GM21528 (cell line): ENCODE measurements around the gene PPP1R1C.
"Not testable (repeated sequence)": the region's sequence is repeated elsewhere in the genome, so short reads cannot be mapped to it uniquely, and the experiment has no call there.

Experiments used
- ATAC-seq: cut with Tn5 transposase; IDR thresholded peaks from one replicate; pipeline ENCODE4 v1.9.1; 2021; ENCODE audit warnings: mild to moderate bottlenecking, moderate library complexity; ENCODE audit not compliant: unreplicated experiment, low FRiP score

The PPP1R1C gene

GRCh38 chr2:182004945-182005520 lies 19.4 kb downstream of the PPP1R1C start:
- no peak for ATAC-seq

DNA sequence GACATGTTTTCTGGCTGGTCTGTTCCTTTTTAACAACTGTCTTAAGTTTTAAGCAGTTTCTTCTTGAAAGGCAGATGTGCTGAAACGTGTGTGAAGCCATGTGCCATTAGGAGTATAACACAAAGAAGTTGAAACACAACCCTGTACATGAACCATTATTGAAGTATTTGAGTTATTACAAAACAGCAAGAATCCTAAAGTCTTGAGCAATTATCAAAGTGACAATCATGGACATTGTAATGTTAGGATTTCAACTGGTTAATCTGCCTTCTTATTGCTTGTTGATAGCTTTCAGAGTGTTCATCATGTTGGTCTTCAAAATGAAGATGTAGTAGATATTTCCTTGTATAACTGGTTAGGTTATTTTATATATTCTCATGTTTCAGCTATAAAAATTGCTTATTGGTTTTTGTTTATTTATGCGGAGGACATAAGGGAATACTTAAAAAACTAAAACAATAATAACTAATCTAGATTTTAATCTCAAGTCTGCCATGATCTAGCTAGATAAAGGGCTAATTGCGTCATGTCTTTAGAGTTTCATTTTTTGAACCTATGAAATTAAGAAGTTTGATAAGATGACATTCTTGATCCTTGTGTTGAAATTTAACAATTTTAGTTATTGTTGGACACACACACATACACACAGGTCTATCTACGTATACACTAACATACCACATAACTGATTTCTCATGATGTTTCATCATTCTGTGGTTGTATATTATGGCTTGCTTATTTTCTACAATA lies 21.1 kb downstream of the PPP1R1C start:
- no peak for ATAC-seq

DNA sequence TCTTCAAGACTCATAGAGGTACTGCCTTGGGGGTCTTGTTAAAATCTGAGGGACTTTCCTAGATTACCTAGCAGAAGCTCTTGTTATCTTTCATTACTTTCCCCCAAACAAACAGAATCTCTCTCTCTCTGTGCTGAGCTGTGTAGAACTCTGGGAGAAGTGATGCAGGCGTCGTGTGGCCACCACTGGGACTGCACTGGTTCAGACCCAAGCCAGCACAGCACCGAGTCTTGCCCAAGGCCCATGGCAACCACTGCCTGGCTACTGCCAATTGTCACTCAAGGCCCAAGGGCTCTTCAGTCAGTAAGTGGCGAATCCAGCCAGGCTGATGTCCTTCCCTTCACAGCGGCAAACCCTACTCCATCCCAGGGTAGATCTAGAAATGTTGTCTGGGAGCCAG lies 28.6 kb downstream of the PPP1R1C start:
- no peak for ATAC-seq

- no peak for ATAC-seq
These were observed 29.9 kb downstream of the PPP1R1C start for GRCh38 chr2:182015334-182016109.

DNA sequence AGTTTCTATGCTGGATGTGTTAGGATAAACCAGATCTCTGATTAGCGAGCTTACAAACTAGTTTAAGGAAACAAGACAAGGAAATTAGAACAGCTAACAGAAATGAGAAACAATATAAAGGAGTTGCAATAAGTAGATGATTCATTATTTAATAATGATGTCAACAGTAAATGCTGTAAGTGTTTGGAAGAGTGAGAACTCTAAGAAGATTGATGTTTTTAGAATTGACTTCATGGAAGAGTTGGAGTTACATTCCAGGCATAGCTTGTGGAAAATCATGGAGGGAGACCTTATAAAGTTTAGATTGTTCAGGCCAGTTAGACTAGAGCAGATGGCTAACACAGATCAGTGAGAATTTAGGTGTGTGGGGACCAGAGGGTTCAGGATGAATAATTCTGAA lies 32.6 kb downstream of the PPP1R1C start:
- no peak for ATAC-seq

- no peak for ATAC-seq
These were observed 34.1 kb downstream of the PPP1R1C start for GRCh38 chr2:182019731-182020130.

GRCh38 chr2:182020286-182021070 lies 34.8 kb downstream of the PPP1R1C start:
- ATAC-seq = no peak

DNA sequence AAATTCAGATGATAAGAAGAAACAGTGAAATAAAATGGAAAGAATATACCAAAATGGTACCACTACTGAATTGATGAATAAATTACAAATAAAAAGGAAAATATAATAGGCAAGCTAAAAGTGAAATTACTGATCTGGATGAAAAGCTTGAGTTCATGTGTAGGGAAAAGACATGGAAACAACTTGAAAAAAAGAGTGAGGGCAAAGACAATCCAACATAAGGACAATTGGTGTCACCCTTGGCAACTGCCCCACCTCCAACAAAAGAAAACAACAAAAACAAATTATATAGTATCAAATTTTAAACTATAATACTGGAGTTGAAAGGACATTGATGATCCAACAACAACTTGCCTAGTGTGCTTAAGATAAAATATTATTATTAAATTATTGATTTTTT lies 37.6 kb downstream of the PPP1R1C start:
- ATAC-seq = no peak

- not testable (repeated sequence) for ATAC-seq
These were observed 45.2 kb downstream of the PPP1R1C start for GRCh38 chr2:182030875-182031274.

GRCh38 chr2:182031956-182032355 lies 46.3 kb downstream of the PPP1R1C start:
- no peak for ATAC-seq

GRCh38 chr2:182033449-182033848 lies 47.8 kb downstream of the PPP1R1C start:
- ATAC-seq = no peak

- no peak for ATAC-seq
These were observed 52.9 kb downstream of the PPP1R1C start for GRCh38 chr2:182038576-182038975.

DNA sequence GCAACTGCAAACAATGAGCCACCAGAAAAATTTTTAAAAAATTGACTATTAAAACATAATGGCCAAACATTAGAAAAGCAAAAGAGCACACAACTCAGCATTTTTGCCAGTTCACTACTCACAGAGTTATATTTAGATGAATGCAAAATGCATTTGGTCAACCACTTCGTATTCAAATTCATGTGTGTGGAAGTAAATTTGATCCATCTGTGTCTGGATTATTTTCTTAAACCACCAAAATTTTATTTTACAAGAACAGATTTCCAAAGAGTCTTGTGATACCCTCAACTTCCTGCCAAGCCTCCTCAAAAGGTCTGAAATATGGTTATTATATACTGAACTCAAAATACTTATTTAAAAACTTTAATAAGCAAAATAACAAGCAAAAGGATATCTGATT lies 57.4 kb downstream of the PPP1R1C start:
- no peak for ATAC-seq

DNA sequence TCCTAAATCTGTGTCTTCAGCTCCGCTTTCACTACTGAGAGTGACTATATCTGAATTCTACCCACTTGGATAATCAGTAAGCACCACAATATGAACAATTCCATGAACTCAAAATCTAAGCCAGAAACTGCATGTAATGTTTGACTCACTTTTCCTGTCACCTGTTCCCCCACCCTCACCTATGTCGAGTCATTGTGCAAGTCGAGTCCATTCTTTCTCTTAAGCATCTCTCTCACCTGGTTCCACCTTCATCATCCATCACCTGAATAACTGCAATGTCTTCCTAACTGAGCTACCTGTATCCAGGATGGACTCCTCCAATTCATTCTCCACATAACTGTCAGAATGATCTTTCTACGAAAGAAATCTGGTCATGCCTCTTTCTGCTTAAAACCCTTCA lies 58.2 kb downstream of the PPP1R1C start:
- ATAC-seq = no peak

DNA sequence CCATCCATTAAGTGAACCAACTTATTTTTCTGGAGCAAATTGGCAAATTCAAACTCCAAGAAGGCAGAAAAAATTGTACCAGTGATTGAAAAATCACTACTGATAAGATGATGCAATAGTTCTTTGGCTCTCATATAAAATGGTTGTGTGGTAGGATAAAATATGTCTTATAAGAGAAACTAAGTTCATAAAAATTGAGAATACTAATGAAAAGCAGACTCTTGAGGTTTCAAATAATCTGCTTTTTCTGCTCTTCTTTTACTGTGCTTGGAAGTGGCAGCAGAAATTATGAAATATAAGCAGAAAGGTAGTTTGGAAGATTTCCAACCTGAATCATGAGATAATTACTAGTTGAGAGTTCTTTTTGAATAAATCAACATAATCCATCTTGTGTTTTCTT lies 61.9 kb downstream of the PPP1R1C start:
- no peak for ATAC-seq

DNA sequence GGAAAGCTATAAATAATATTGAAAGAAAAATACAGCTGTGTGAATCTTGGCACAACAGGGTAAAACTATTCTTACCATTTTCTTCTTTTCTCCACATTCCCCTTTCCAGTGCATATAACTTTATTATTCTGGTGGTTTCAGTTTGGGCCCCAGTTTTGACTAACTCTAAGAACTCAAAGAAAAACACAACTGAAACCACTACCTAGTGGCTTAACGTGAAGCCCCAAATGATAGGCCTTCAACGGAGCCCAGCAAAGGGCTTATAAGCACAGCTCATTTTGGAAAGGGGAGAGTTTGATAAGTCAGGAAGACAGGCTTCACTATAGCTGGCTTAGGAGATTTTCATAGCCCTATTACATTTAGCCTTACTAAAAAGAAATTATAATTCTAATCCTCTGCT lies 62.4 kb downstream of the PPP1R1C start:
- no peak for ATAC-seq

DNA sequence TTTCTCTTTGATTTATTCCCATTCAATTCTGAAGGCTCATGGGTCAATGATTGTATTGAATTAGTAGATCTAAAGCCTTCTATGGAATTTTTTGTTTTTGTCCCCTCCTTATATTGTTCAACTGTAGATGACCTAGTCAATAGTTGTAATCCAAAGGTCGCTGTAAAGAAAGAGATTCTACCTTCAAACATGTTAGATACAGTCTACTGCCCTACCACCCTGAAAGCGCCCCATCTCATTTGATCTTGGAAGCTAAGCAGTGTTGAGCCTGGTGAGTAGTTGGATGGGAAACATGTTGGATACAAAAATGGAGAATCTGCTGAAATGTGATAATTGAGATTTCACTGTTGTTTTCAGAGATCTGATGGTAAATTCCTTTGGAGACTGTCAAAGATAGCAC lies 63.0 kb downstream of the PPP1R1C start:
- ATAC-seq = no peak

DNA sequence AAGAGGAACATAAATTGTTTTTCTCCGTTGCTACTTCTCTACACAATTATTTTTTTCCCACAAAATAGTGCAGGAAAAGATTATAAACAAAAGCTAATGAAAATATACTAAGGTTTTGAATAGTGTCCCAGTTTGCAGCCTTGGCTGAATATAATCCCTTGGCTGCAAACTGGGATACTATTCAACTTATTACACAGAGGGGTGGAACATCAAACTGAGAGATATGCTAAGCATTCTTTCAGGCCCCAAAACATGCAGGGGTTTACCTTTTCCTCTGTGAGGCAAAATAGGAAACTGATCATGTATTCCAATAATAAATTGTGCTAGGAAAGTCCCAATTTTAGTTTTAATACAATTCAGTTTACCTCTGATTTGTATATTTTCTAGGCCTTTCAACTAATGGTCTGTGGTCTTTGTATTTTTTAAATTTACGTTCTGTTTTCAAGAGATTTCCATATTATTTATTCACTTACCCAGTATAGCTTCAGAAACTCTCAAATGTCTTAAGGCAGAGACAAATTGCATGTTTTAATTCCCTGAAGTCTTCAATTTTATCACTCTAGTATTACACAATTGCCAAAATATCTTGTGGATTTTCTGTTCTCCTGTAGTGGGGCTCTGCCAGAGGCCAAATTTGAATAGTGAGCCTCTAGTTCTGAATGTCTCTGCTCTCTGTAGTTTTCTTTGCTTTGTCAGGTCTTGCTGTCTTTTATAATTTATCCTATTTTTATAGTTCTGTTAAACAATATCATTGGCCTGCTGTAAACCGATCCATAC lies 63.9 kb downstream of the PPP1R1C start:
- ATAC-seq = no peak

DNA sequence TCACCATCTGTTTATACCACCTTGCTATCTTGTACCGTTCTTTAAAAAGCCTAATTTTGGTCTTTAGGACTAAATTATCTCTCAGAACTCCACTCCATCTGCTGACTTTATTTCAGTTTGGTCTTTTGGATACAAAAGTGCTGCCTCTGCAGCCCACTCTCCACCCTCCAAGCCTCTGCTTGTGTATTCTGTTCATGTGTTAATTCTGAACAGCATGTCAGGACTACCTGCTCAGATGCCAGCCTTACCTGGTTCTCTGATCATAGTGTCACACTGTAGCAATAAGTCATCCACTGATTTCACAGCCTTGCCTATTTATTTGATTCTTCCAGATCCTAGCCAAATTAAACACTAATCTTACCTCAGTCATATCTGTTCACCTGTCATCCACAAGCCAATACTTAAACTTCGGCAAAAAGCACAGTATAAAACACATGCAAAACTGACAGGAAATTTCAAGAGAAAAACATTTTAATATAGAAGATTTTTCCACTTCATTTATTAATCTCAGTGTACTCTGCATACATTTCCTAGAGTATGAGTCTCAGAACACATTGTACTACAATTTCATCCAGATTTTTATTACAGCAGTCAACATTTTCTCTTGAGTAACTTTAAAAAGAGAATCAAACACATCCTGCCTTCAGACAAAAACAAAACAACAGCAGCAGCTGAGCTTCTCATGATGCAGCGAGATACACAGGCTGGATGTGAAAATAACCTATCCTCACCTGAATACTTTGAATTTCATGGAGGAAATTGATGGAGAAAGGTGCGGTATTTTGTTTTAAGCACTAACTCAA lies 64.9 kb downstream of the PPP1R1C start:
- ATAC-seq = no peak
